ENCODE data around the gene LIPH. TPM values are rescaled to one million over a fixed set of nuclear protein-coding genes. Genes with fewer than 3 reads are reported as not detected.
A peak's percentile ranks its signal among the peaks of the same experiment; 100 is the strongest.

Gene LIPH
- total and polyA plus RNA-seq, 10 of the 15 experiments (the other 5 are each of a cell fraction or from before 2014, with no cell fraction given), result 2.2 to 11.1 (median 5.4) TPM

GRCh38 chr3:185539934-185540333, 12.5 kb downstream of the LIPH start:
- DNase-seq (ENCODE audit: low read depth, low spot score), result no peak
- 94% methylated on average over 2 of the region's 2 CpGs for WGBS (ENCODE audit: insufficient coverage, insufficient replicate concordance, low lambda C conversion rate, missing lambda C conversion rate)
- Histone ChIP-seq H3K79me2 (ENCODE audit: control insufficient read depth, insufficient read depth, low read length) (no peaks in the 10 kb centered on the region), H3K27me3 (replicated peaks in 1 of 2; ENCODE audit: control insufficient read depth in 2 of 2, insufficient read depth in 2 of 2, low read length in 1 of 2) (no peaks in the 10 kb centered on the region), H3K4me2 (ENCODE audit: control insufficient read depth, insufficient read depth) (no peak overlapping the region), H3K9me3 (replicated peaks; ENCODE audit: control insufficient read depth, insufficient read depth, low read length) (no peaks in the 10 kb centered on the region), H3K4me1 (ENCODE audit: control insufficient read depth, insufficient read depth, low read length) (peaks cover 12% of the 10 kb centered on the region), H4K20me1 (ENCODE audit: control insufficient read depth, insufficient read depth) (no peaks in the 10 kb centered on the region), H3K36me3 (ENCODE audit: control insufficient read depth in 2 of 2, insufficient read depth in 2 of 2, low read length in 1 of 2) (no peaks in the 10 kb centered on the region), H3K27ac (ENCODE audit: control insufficient read depth, insufficient read depth) (no peak overlapping the region), H3K4me3 (no peak overlapping the region), H2AFZ (ENCODE audit: control insufficient read depth, low read depth, low read length) (no peak overlapping the region), H3K9ac (ENCODE audit: control insufficient read depth, insufficient read depth, low read length) (no peak overlapping the region)
- intact Hi-C loops (cut with micrococcal nuclease; ENCODE audit: unreplicated experiment), result no loop called here
- BruUV-seq (replicated peaks), result no TSS peak
- SMC1A ChIA-PET (ENCODE audit: uncharacterized antibody, unreplicated experiment), result no interaction called here
- RAD21 ChIA-PET (ENCODE audit: unreplicated experiment), result no interaction called here
- POLR2A ChIA-PET, result interaction anchor here (0.7 kb wide), 1 partner anchor 565 kb away, joined by 5 read pairs; no protein-coding TSS in a partner anchor
- ATAC-seq, result no peak
- FAIRE-seq, result no peak
- TF ChIP-seq TARDBP (IDR thresholded peaks at IDR 0.05; ENCODE audit: borderline replicate concordance), result no peak
- TF ChIP-seq ESRRA (IDR thresholded peaks at IDR 0.05; ENCODE audit: low read length), result no peak
- CTCF ChIA-PET, result no interaction called here
- in situ Hi-C loops (cut with MboI), result no loop called here

GRCh38 chr3:185537369-185537970, 14.9 kb downstream of the LIPH start:
- Histone ChIP-seq H3K9ac (ENCODE audit: control insufficient read depth, insufficient read depth, low read length) (peak overlapping the region; percentile 35; the same call in 1 of the 2 replicates), H4K20me1 (ENCODE audit: control insufficient read depth, insufficient read depth) (no peaks in the 10 kb centered on the region), H3K27me3 (replicated peaks in 1 of 2; ENCODE audit: control insufficient read depth in 2 of 2, insufficient read depth in 2 of 2, low read length in 1 of 2) (no peaks in the 10 kb centered on the region), H3K4me2 (ENCODE audit: control insufficient read depth, insufficient read depth) (peak overlapping the region; percentile 63), H3K36me3 (ENCODE audit: control insufficient read depth in 2 of 2, insufficient read depth in 2 of 2, low read length in 1 of 2) (no peaks in the 10 kb centered on the region), H3K4me3 (no peak overlapping the region; the same call in 1 of the 2 replicates), H3K4me1 (ENCODE audit: control insufficient read depth, insufficient read depth, low read length) (peaks cover 12% of the 10 kb centered on the region), H3K79me2 (ENCODE audit: control insufficient read depth, insufficient read depth, low read length) (no peaks in the 10 kb centered on the region), H2AFZ (ENCODE audit: control insufficient read depth, low read depth, low read length) (peak overlapping the region; percentile 55), H3K9me3 (replicated peaks; ENCODE audit: control insufficient read depth, insufficient read depth, low read length) (no peaks in the 10 kb centered on the region), H3K27ac (ENCODE audit: control insufficient read depth, insufficient read depth) (peak overlapping the region; percentile 75)
- POLR2A ChIA-PET, result no interaction called here
- RAD21 ChIA-PET (ENCODE audit: unreplicated experiment), result interaction anchor here (0.5 to 1.7 kb wide), 3 partner anchors 10 to 237 kb away, joined by 3 to 8 read pairs (median 4); no protein-coding TSS in a partner anchor
- no TSS peak for BruUV-seq (replicated peaks)
- peak; percentile 97 for ATAC-seq
- in situ Hi-C loops (cut with MboI), result no loop called here
- SMC1A ChIA-PET (ENCODE audit: uncharacterized antibody, unreplicated experiment), result interaction anchor here (1.2 to 2.3 kb wide), 2 partner anchors 21 to 22 kb away, joined by 6 to 8 read pairs; no protein-coding TSS in a partner anchor
- peak; percentile 97 for DNase-seq (ENCODE audit: low read depth, low spot score)
- intact Hi-C loops (cut with micrococcal nuclease; ENCODE audit: unreplicated experiment), result no loop called here
- WGBS (ENCODE audit: insufficient coverage, insufficient replicate concordance, low lambda C conversion rate, missing lambda C conversion rate), result 1% methylated on average over 9 of the region's 9 CpGs
- CTCF ChIA-PET, result interaction anchor here (0.8 to 1.2 kb wide), 2 partner anchors 12 to 38 kb away, joined by 3 to 4 read pairs; no protein-coding TSS in a partner anchor
- FAIRE-seq, result peak; percentile 99
- TF ChIP-seq PRDM15 (CRISPR knock-in tag; IDR thresholded peaks at IDR 0.05), result no peak
- peak; percentile 86 to 94; a peak in 3 of 4 replicates for TF ChIP-seq CEBPB (IDR thresholded peaks at IDR 0.05; ENCODE audit: borderline replicate concordance in 1 of 2, low read depth in 2 of 2, low read length in 2 of 2)
- no peak for TF ChIP-seq ESRRA (IDR thresholded peaks at IDR 0.05; ENCODE audit: low read length)
- TF ChIP-seq EZH2 (IDR thresholded peaks at IDR 0.05; ENCODE audit: borderline replicate concordance, control insufficient read depth, low read depth, low read length), result no peak
- peak; percentile 66; the same call in 1 of the 2 replicates for TF ChIP-seq PML (IDR thresholded peaks at IDR 0.05; ENCODE audit: low read length)
- TF ChIP-seq SUZ12 (IDR thresholded peaks at IDR 0.05; ENCODE audit: unreplicated experiment), result no peak
- TF ChIP-seq TCF7 (IDR thresholded peaks at IDR 0.05; ENCODE audit: borderline replicate concordance), result peak; percentile 73
- TF ChIP-seq YBX1 (IDR thresholded peaks at IDR 0.05), result no peak

Data from GM12878 (cell line).